Measurements from ENCODE around the gene KLHL21.
"Not testable (repeated sequence)": the region's sequence is repeated elsewhere in the genome, so short reads cannot be mapped to it uniquely, and the experiment has no call there.

The KLHL21 gene

GRCh38 chr1:6624710-6625583 is 22.3 kb upstream of the KLHL21 start, which contains the start of gene THAP3:
THAP3 (plus strand) TSS chr1:6624868; CDS start chr1:6625219, 351 bp downstream.
- peak; percentile 88 for DNase-seq

DNA sequence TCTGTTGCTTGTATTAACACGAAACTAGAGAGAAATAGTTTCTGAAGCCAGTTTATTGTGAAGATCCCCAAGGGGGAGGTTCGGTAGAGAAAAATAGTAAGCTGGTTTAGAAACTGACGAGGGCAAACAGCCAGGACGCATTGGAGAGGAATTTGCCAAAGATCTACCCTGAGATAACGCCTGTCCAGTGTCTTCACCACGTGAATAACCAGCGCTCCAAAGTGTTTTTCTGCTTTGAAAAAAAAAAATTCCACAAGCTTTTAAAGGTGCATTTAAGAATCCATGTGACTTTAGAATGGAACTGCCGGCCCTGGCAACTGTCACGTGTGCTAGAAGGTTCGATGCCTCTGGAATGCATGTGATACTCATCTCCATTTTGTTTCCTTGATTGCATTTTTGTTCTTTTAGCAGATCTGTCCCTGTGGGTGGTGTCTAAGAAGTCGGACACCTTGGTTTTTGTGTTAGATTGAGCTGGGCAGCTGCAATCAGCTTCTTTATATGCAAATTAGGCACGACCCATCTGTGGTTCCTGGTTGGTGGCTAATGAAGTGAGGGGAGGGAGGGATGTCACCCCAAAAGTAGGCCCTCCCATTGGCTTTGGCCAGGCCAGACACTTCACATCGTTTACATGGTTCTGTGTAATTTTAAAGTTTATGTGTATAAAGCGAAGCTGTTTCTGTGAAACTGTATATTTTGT is 20.7 kb upstream of the KLHL21 start:
- DNase-seq: no peak

- DNase-seq: no peak
Observed at GRCh38 chr1:6622396-6623152, 19.9 kb upstream of the KLHL21 start.

- DNase-seq: no peak
Observed at GRCh38 chr1:6621429-6622391, 19.0 kb upstream of the KLHL21 start.

DNA sequence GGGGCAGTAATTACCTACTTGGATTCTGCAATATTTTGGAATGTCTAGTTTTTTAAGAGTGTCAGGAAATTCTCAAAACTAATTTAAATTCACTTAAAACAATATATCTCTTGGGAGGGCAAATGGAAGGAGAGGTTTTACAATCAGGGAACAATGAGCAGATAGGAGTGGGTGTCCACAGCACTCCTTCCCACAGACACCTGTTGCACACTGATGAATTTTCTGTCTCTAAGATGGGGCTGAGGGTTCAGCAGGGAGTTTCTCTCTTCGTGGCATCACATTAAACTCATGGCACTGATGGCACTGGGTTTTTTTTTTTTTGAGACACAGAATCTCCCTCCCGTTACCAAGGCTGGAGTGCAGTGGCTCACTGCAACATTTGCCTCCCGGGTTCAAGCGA is 16.4 kb upstream of the KLHL21 start:
- DNase-seq: no peak

DNA sequence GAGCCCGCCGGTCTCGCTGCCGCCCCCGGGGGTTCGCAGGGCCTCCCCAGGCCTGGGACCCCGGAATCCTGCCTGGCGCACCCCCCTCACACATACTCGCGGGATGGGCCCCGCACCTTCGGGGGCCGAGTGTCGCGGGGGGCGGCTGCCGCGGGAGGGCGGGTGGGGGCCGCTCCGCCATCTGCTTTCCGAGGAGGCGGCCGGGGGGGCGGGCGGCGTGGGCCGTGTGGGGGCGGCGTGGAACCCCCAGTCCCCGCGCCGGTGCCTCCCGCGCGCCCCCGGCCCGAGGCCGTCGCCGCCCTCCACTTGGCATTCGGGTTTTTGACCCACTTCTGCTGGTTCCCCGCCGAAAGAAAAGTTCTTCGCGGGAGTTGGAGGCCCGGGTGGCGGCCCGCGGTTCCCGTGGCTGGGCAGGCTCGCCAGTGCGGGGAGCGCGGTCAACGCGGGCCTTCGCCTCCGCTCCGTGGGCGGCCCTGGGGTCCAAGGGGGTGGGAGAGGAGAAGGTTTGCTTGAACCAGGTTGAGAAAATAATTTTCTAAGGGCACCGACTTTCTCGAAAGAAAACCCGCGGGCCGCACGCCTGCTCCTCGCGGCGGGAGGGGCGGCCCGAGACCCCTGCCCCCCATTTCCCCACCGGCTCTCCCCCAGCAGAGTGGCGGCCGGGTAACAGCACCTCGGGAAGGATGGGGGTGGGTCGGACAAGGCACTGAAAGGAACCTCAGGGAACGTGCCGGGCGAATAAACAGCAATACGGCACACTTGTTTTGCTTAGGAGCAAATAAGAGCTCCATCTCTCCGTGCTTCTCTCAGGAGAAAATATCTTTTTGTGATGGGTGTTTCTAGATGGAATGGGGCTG is 12.5 kb upstream of the KLHL21 start:
- DNase-seq: no peak

DNA sequence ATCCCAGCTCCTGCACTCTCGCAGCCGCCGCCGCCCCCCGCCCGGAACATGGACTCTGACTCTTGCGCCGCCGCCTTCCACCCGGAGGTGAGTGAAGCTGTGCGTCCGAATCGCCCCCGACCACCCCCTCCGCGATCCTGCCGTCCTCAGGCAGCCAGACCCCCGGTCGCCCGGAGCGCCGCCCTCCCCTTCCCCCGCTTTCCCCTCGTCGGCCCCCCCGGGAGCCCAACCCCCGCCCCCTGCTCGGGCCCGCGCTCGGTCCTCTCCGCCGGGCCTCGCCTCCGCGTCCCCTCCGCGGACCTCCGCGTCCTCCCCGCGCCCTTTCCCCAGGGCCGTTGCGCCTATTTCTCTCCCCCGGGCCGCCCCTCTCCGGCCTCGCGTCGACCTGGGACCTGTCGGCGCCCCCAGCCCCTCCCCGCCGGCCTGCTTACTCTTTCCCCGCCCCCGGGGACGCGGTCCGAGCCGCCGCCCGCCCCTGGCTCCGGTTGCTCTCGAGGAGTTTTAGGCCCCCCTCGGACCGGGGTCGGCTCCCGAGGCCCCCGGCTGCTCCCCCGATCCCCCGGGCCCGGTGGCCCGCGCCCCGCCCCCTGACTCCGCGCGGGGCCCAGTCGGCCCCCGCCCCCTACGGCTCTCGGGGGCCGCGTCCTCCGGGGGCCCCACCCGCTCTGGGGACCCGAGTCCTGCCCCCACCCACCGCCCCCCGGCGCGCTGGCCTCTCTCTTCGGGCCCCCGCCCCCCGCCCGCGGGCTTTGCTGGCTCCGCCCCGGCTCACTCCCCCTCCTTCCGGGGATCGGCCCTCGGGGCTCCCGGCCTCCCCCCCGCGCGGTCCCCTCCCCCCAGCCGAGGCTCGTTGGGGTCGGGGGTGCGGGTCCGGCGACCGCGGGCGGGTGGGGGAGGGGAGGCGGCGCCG is 11.6 kb upstream of the KLHL21 start:
- peak; percentile 53 for DNase-seq

DNA sequence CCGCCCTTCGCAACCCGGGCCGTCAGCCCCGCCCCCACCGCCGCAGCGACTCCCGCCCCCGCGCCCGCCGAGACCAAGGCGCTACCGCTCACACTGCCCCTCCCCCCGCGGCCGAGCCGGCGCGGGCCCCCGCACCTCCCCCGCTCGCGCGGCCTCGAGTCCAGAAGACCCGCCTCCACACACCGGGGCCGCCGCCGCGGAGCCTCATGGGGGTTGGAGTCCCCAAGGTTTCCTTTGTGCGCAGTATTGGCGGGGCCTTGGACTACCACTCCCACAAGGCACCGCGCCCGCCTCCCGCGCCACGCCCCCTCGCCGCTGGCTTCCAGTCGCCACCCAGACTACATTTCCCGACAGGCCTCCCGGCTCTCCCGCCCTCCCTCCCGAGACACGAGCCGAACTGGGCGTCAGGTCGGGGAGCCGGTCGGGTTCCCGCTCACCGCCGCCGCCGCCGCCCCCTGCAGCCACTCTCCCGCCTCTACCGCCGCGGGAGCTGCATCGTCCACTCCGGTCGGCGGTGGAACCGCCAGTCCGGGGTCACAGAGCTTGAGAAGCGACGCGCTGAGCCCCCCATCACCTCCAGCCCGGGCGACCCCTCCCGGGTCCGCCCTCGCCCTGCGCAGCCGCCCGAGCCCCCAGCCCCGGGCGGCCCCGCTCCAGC is 10.8 kb upstream of the KLHL21 start, which contains the start of gene PHF13:
Gene PHF13, plus strand, starts transcription at position 371 of the 658 bp plus-strand sequence. CDS start 336 bp downstream, outside the sequence.
- DNase-seq: peak; percentile 100

DNA sequence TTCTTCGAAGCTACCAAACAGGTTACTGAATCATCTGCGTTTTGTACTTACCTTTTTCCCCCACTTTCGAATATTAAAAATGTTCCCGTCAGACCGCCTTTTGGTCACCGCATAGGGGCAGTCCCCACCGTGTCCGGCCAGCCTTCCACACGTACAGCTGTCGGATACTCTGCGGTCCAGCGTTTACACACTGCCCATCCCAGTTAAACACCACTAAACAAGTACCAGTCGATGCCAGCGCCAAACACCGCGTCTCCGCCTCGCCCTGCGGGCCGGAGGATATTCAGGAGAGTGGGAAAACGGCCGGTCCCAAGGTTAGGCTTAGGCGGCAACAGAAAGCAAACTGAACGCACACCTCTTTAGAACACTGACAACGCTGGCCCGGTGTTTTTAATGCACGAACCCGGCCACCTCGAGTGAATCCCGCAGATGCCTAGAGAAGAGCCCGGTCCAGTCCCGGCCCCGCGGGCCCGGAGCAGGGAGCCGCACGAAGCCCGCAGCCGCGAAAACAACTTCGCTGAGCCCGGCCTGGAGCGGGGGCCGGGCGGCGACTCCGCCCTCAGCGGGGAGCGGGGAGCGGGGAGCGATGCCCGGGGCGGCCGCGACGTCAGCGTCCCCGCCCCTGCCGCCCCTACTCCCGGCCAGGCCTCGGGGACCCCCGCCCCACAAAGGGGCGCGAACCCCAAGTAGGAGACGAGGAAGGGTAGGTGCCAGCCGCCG is 10.1 kb upstream of the KLHL21 start:
- DNase-seq: peak; percentile 13

GRCh38 chr1:6603915-6604558 is 1.4 kb upstream of the KLHL21 start:
- peak; percentile 91 for DNase-seq

DNA sequence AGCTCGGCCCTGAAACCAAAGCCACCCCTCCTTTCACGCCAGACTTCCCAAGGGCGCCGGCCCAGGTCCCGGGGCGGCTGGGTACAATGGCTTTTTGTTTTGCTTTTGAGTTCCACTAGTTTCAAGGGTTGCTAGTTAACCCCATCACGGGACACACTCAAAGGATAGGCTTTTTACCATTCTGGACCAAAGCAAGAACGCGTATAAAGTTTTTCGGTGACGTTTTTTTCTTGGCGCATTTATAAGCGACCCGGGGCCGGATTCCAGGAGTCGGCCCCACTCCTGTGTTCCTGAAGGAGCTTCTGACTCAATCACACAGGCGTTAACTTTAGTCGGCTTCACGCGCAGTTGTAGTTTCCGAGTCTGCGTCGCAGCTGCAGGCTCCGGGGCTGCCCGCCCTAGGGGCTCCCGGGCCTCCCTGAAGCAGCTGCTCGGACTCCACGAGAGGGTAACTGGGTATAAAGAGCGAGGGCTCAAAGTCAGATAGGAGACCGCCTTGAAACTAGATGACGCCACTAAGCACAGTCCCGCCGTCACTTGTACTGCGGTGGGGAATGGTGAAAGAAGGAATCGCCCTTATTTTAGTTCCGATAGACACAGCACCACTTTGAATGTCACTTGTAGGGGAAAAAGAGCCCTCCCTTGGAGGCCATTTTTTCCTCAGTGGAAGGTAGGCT is 707 bp upstream of the KLHL21 start:
- DNase-seq: peak; percentile 80

DNA sequence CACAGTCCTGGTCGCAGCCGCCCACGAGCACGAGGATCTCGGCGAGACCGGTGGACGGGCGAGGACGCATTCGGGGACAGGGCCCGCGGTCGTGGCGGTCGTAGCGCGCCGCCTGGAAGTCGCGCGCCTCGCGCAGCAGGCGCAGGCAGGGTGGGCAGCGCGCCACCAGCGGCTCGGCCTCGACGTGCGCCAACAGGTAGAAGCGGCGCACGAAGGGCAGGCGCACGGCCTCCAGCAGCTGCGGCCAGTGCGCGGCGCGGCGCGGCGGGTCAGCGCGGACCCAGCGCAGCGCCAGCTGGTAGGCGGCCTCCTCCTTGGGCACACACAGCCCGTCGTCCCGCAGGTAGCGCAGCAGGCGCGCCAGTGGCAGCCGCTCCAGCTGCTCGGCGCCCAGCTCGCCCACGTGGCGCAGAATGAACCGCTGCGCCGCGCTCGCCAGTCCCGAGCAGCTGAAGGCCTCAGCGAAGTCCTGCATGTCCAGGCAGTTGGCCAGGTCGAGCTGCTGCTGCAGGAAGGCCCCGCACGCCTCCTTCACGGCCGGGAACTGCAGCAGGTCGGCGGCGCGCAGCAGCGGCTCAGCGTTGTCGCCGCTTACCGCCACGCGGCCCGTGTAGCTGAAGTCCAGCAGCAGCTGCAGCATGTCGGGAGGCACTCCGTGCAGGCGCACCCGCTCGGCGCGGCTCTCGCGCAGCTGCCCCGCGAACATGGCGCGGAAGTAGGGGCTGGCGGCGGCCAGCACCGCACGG is 573 bp downstream of the KLHL21 start:
- no peak for DNase-seq

- DNase-seq: peak; percentile 86
Observed at GRCh38 chr1:6601049-6601922, 1.4 kb downstream of the KLHL21 start.

GRCh38 chr1:6600410-6601048 is 2.1 kb downstream of the KLHL21 start:
- no peak for DNase-seq

- not testable (repeated sequence) for DNase-seq
Observed at GRCh38 chr1:6599991-6600390, 2.7 kb downstream of the KLHL21 start.
